ENCODE results near the gene LRRC8A. TPM values are rescaled to one million over a fixed set of nuclear protein-coding genes. Genes with fewer than 3 reads are reported as not detected.

The LRRC8A gene
- total and polyA plus RNA-seq, 5 donors from 2014 or later, result 29.3 to 39.7 (median 31.9) TPM

GRCh38 chr9:128920381-128921058 lies 38.6 kb downstream of the LRRC8A start, which contains the start of gene PHYHD1:
Gene PHYHD1 (plus strand): TSS chr9:128920982. CDS start chr9:128922324, 1,342 bp downstream.
- Histone ChIP-seq H3K4me1 (ENCODE audit: control insufficient read depth, insufficient read depth, low read length, poor library complexity, severe bottlenecking) (peaks cover 2% of the 10 kb centered on the region), H3K27me3 (ENCODE audit: control insufficient read depth, insufficient read depth, low read length) (no peaks in the 10 kb centered on the region), H3K9me3 (ENCODE audit: control insufficient read depth in 2 of 2, low read length in 2 of 2) (no peaks in the 10 kb centered on the region), H3K27ac (ENCODE audit: insufficient read depth, low read length, poor library complexity, severe bottlenecking) (no peak within 1 kb of the TSS), H3K4me3 (ENCODE audit: low read depth, low read length) (no peak within 1 kb of the TSS), H3K36me3 (ENCODE audit: control insufficient read depth, insufficient read depth, low read length) (peaks cover 25% of the 10 kb centered on the region)
- Mint-ChIP-seq H3K27ac (peak within 1 kb of the TSS in 1 of 3 donors; percentile 79), H3K4me3 (peak within 1 kb of the TSS in 1 of 4 donors; percentile 65), H3K36me3 (peaks cover 16% of the 10 kb centered on the region), H3K9me3 (no peaks in the 10 kb centered on the region), H3K4me1 (peaks cover 0 to 16% (median 1%) of the 10 kb centered on the region in 4 donors), H3K27me3 (no peaks in the 10 kb centered on the region)
- no peak for ATAC-seq (ENCODE audit: low read depth in 2 of 2)
- no peak for DNase-seq

GRCh38 chr9:128921881-128922763 lies 40.2 kb downstream of the LRRC8A start:
- ATAC-seq (ENCODE audit: low read depth in 2 of 2) (no peak), DNase-seq (no peak)
- H3K27me3 Mint-ChIP-seq, result no peaks in the 10 kb centered on the region
- Histone ChIP-seq H3K27ac (ENCODE audit: insufficient read depth, low read length, poor library complexity, severe bottlenecking) (no peak overlapping the region), H3K27me3 (ENCODE audit: control insufficient read depth, insufficient read depth, low read length) (no peaks in the 10 kb centered on the region), H3K36me3 (ENCODE audit: control insufficient read depth, insufficient read depth, low read length) (peaks cover 9% of the 10 kb centered on the region), H3K4me3 (ENCODE audit: low read depth, low read length) (no peak overlapping the region), H3K4me1 (ENCODE audit: control insufficient read depth, insufficient read depth, low read length, poor library complexity, severe bottlenecking) (peaks cover 2% of the 10 kb centered on the region), H3K9me3 (ENCODE audit: control insufficient read depth in 2 of 2, low read length in 2 of 2) (no peaks in the 10 kb centered on the region)
- H3K27ac Mint-ChIP-seq, result no peak overlapping the region
- H3K36me3 Mint-ChIP-seq, result peaks cover 7% of the 10 kb centered on the region
- peaks cover 0 to 22% (median 1%) of the 10 kb centered on the region in 4 donors for H3K4me1 Mint-ChIP-seq
- H3K4me3 Mint-ChIP-seq, result peak overlapping the region in 1 of 4 donors; percentile 65
- H3K9me3 Mint-ChIP-seq, result no peaks in the 10 kb centered on the region

GRCh38 chr9:128923493-128923883 lies 41.6 kb downstream of the LRRC8A start:
- no peak overlapping the region for H3K4me3 ChIP-seq (ENCODE audit: low read depth, low read length)
- H3K9me3 ChIP-seq (ENCODE audit: control insufficient read depth in 2 of 2, low read length in 2 of 2), result no peaks in the 10 kb centered on the region
- no peak overlapping the region for H3K27ac ChIP-seq (ENCODE audit: insufficient read depth, low read length, poor library complexity, severe bottlenecking)
- H3K27me3 ChIP-seq (ENCODE audit: control insufficient read depth, insufficient read depth, low read length), result no peaks in the 10 kb centered on the region
- peaks cover 8% of the 10 kb centered on the region for H3K4me1 ChIP-seq (ENCODE audit: control insufficient read depth, insufficient read depth, low read length, poor library complexity, severe bottlenecking)
- H3K27me3 Mint-ChIP-seq, result peaks cover 5% of the 10 kb centered on the region
- DNase-seq (no peak), ATAC-seq (ENCODE audit: low read depth in 2 of 2) (no peak)
- no peak overlapping the region for H3K4me3 Mint-ChIP-seq
- peaks cover 4 to 31% (median 6%) of the 10 kb centered on the region in 4 donors for H3K4me1 Mint-ChIP-seq
- H3K36me3 Mint-ChIP-seq, result no peaks in the 10 kb centered on the region
- no peaks in the 10 kb centered on the region for H3K9me3 Mint-ChIP-seq
- H3K36me3 ChIP-seq (ENCODE audit: control insufficient read depth, insufficient read depth, low read length), result no peaks in the 10 kb centered on the region
- peak overlapping the region in 1 of 3 donors; percentile 25 for H3K27ac Mint-ChIP-seq

GRCh38 chr9:128927731-128928411 lies 45.9 kb downstream of the LRRC8A start:
- ATAC-seq (ENCODE audit: low read depth in 2 of 2) (peak; percentile 61 to 71), DNase-seq (peak; percentile 41 to 57 (median 50))
- Mint-ChIP-seq H3K36me3 (no peaks in the 10 kb centered on the region), H3K4me3 (peak overlapping the region in 2 of 4 donors; percentile 4 to 35), H3K4me1 (peaks cover 4 to 23% (median 6%) of the 10 kb centered on the region in 4 donors), H3K27ac (peak overlapping the region in 2 of 3 donors; percentile 81 to 89), H3K9me3 (no peaks in the 10 kb centered on the region), H3K27me3 (peaks cover 5% of the 10 kb centered on the region)
- no peak overlapping the region for H3K4me3 ChIP-seq (ENCODE audit: low read depth, low read length)
- H3K9me3 ChIP-seq (ENCODE audit: control insufficient read depth in 2 of 2, low read length in 2 of 2), result no peaks in the 10 kb centered on the region
- peaks cover 6% of the 10 kb centered on the region for H3K4me1 ChIP-seq (ENCODE audit: control insufficient read depth, insufficient read depth, low read length, poor library complexity, severe bottlenecking)
- H3K36me3 ChIP-seq (ENCODE audit: control insufficient read depth, insufficient read depth, low read length), result no peaks in the 10 kb centered on the region
- H3K27me3 ChIP-seq (ENCODE audit: control insufficient read depth, insufficient read depth, low read length), result no peaks in the 10 kb centered on the region
- H3K27ac ChIP-seq (ENCODE audit: insufficient read depth, low read length, poor library complexity, severe bottlenecking), result no peak overlapping the region

- Histone ChIP-seq H3K27ac (ENCODE audit: insufficient read depth, low read length, poor library complexity, severe bottlenecking) (no peak overlapping the region), H3K4me3 (ENCODE audit: low read depth, low read length) (no peak overlapping the region), H3K4me1 (ENCODE audit: control insufficient read depth, insufficient read depth, low read length, poor library complexity, severe bottlenecking) (peaks cover 6% of the 10 kb centered on the region), H3K27me3 (ENCODE audit: control insufficient read depth, insufficient read depth, low read length) (no peaks in the 10 kb centered on the region), H3K36me3 (ENCODE audit: control insufficient read depth, insufficient read depth, low read length) (no peaks in the 10 kb centered on the region), H3K9me3 (ENCODE audit: control insufficient read depth in 2 of 2, low read length in 2 of 2) (no peaks in the 10 kb centered on the region)
- Mint-ChIP-seq H3K27me3 (peaks cover 5% of the 10 kb centered on the region), H3K4me1 (peaks cover 4 to 19% (median 6%) of the 10 kb centered on the region in 4 donors), H3K9me3 (no peaks in the 10 kb centered on the region), H3K4me3 (no peak overlapping the region), H3K27ac (no peak overlapping the region), H3K36me3 (no peaks in the 10 kb centered on the region)
- DNase-seq (no peak), ATAC-seq (ENCODE audit: low read depth in 2 of 2) (no peak)
Measured at GRCh38 chr9:128928624-128929023, 46.7 kb downstream of the LRRC8A start.

- H3K9me3 ChIP-seq (ENCODE audit: control insufficient read depth in 2 of 2, low read length in 2 of 2), result no peaks in the 10 kb centered on the region
Measured at GRCh38 chr9:128929560-128929959, 47.6 kb downstream of the LRRC8A start.

GRCh38 chr9:128933731-128934130 lies 51.8 kb downstream of the LRRC8A start:
- Histone ChIP-seq H3K27me3 (ENCODE audit: control insufficient read depth, insufficient read depth, low read length) (no peaks in the 10 kb centered on the region), H3K36me3 (ENCODE audit: control insufficient read depth, insufficient read depth, low read length) (no peaks in the 10 kb centered on the region), H3K4me3 (ENCODE audit: low read depth, low read length) (no peak overlapping the region), H3K27ac (ENCODE audit: insufficient read depth, low read length, poor library complexity, severe bottlenecking) (no peak overlapping the region), H3K9me3 (ENCODE audit: control insufficient read depth in 2 of 2, low read length in 2 of 2) (no peaks in the 10 kb centered on the region), H3K4me1 (ENCODE audit: control insufficient read depth, insufficient read depth, low read length, poor library complexity, severe bottlenecking) (no peaks in the 10 kb centered on the region)
- H3K27ac Mint-ChIP-seq, result no peak overlapping the region
- DNase-seq (no peak), ATAC-seq (ENCODE audit: low read depth in 2 of 2) (no peak)
- H3K27me3 Mint-ChIP-seq, result no peaks in the 10 kb centered on the region
- H3K36me3 Mint-ChIP-seq, result no peaks in the 10 kb centered on the region
- no peaks in the 10 kb centered on the region for H3K4me1 Mint-ChIP-seq
- no peak overlapping the region for H3K4me3 Mint-ChIP-seq
- H3K9me3 Mint-ChIP-seq, result no peaks in the 10 kb centered on the region

More at GRCh38 chr9:128929560-128929959, 47.6 kb downstream of the LRRC8A start:
- no peaks in the 10 kb centered on the region for H3K27me3 ChIP-seq (ENCODE audit: control insufficient read depth, insufficient read depth, low read length)
- Mint-ChIP-seq H3K4me3 (no peak overlapping the region), H3K27ac (no peak overlapping the region), H3K4me1 (peaks cover 4 to 19% (median 6%) of the 10 kb centered on the region in 4 donors), H3K27me3 (peaks cover 5% of the 10 kb centered on the region), H3K36me3 (no peaks in the 10 kb centered on the region), H3K9me3 (no peaks in the 10 kb centered on the region)
- H3K27ac ChIP-seq (ENCODE audit: insufficient read depth, low read length, poor library complexity, severe bottlenecking), result no peak overlapping the region
- no peak for ATAC-seq (ENCODE audit: low read depth in 2 of 2)
- H3K36me3 ChIP-seq (ENCODE audit: control insufficient read depth, insufficient read depth, low read length), result no peaks in the 10 kb centered on the region
- peaks cover 6% of the 10 kb centered on the region for H3K4me1 ChIP-seq (ENCODE audit: control insufficient read depth, insufficient read depth, low read length, poor library complexity, severe bottlenecking)
- no peak overlapping the region for H3K4me3 ChIP-seq (ENCODE audit: low read depth, low read length)
- DNase-seq, result no peak

Data from CD4-positive, CD25-positive, alpha-beta regulatory T cell (primary cell).